Astrocyte (in vitro differentiated cells and primary cell): ENCODE results near the gene LRRC73. TPM values are rescaled to one million over a fixed set of nuclear protein-coding genes. Genes with fewer than 3 reads are reported as not detected.

Experiments
- DNase-seq: peaks from one replicate; pipeline ENCODE4 v3.0.0-alpha.2; 2010; ENCODE audit warnings: low read depth
- FAIRE-seq: peaks from 2 replicates; lab custom pipeline; 2011; peaks lifted over from hg19 to GRCh38; lab: Jason Lieb, UNC
- H2AFZ ChIP-seq: 2 replicates; pipeline ENCODE4 v1.6.0; 2012; ENCODE audit warnings: low read depth, low read length, inconsistent platforms
- H3K27ac ChIP-seq: 2 replicates; pipeline ENCODE4 v1.5.1; 2011; ENCODE audit warnings: low read depth, low read length, inconsistent platforms
- H3K27me3 ChIP-seq: 2 replicates; pipeline ENCODE4 v1.6.0; 2011; ENCODE audit warnings: low read length, inconsistent platforms; ENCODE audit not compliant: insufficient read depth
- H3K36me3 ChIP-seq: 2 replicates; pipeline ENCODE4 v1.5.1; 2011; ENCODE audit warnings: low read length, inconsistent platforms; ENCODE audit not compliant: insufficient read depth
- H3K4me1 ChIP-seq: 2 replicates; pipeline ENCODE4 v1.5.1; 2011; ENCODE audit warnings: low read length, inconsistent platforms; ENCODE audit not compliant: insufficient read depth
- H3K4me2 ChIP-seq: 2 replicates; pipeline ENCODE4 v1.6.0; 2012; ENCODE audit warnings: low read length, inconsistent platforms
- H3K4me3 ChIP-seq: 2 replicates; pipeline ENCODE4 v1.5.1; 2011; ENCODE audit warnings: low read depth, mild to moderate bottlenecking, low read length, inconsistent platforms; ENCODE audit not compliant: insufficient read depth
- H3K79me2 ChIP-seq: 2 replicates; pipeline ENCODE4 v1.6.0; 2012; ENCODE audit warnings: mild to moderate bottlenecking, low read length, inconsistent platforms; ENCODE audit not compliant: insufficient read depth
- H3K9ac ChIP-seq: 2 replicates; pipeline ENCODE4 v1.6.0; 2012; ENCODE audit warnings: mild to moderate bottlenecking, low read length, inconsistent platforms
- H3K9me3 ChIP-seq: 2 replicates; pipeline ENCODE4 v1.5.1; 2012; ENCODE audit warnings: low read depth, mild to moderate bottlenecking, low read length, inconsistent platforms; ENCODE audit not compliant: insufficient read depth
- H4K20me1 ChIP-seq: 2 replicates; pipeline ENCODE4 v1.6.0; 2012; ENCODE audit warnings: low read length, inconsistent platforms; ENCODE audit not compliant: insufficient read depth
- H3K27ac Mint-ChIP-seq: one replicate; pipeline ENCODE4 v1.8.0; 2021; ENCODE audit warnings: mild to moderate bottlenecking, mixed read lengths; ENCODE audit not compliant: unreplicated experiment
- H3K27me3 Mint-ChIP-seq: one replicate; pipeline ENCODE4 v1.8.0; 2021; ENCODE audit warnings: low read depth, mixed read lengths; ENCODE audit not compliant: unreplicated experiment
- H3K36me3 Mint-ChIP-seq: one replicate; pipeline ENCODE4 v1.8.0; 2021; ENCODE audit warnings: low read depth, mixed read lengths; ENCODE audit not compliant: unreplicated experiment
- H3K4me1 Mint-ChIP-seq: one replicate; pipeline ENCODE4 v1.8.0; 2021; ENCODE audit warnings: low read depth, mixed read lengths; ENCODE audit not compliant: unreplicated experiment
- H3K4me3 Mint-ChIP-seq: one replicate; pipeline ENCODE4 v1.8.0; 2021; ENCODE audit warnings: mild to moderate bottlenecking, moderate library complexity, mixed read lengths; ENCODE audit not compliant: unreplicated experiment
- H3K9me3 Mint-ChIP-seq: one replicate; pipeline ENCODE4 v1.8.0; 2021; ENCODE audit warnings: mild to moderate bottlenecking, mixed read lengths; ENCODE audit not compliant: unreplicated experiment
- EZH2 ChIP-seq: IDR thresholded peaks from 2 replicates; pipeline ENCODE4 v1.6.1; 2012; ENCODE audit warnings: mild to moderate bottlenecking, low read length, inconsistent platforms; ENCODE audit not compliant: insufficient read depth
- total RNA-seq: library from RNA; stranded (reverse); gene quantifications from 2 replicates; pipeline ENCODE4 v1.2.1, GENCODE V29; 2021
- TF ChIP-seq, protein P1 (sequence below): IDR thresholded peaks from 2 replicates; pipeline ENCODE4 v1.5.1; 2011; ENCODE audit warnings: low read depth, mild to moderate bottlenecking, inconsistent platforms, low read length, moderate library complexity; ENCODE audit not compliant: insufficient read depth

LRRC73 gene
- total RNA-seq, 1 donor from 2014 or later: 0.30 TPM

GRCh38 chr6:43469947-43470346 is 40.2 kb downstream of the LRRC73 start:
- no peaks in the 10 kb centered on the region for H3K9me3 Mint-ChIP-seq
- no peaks in the 10 kb centered on the region for H3K9me3 ChIP-seq
- H3K9ac ChIP-seq: no peak overlapping the region
- H3K4me2 ChIP-seq: no peak overlapping the region
- H4K20me1 ChIP-seq: no peaks in the 10 kb centered on the region
- H3K27ac ChIP-seq: no peak overlapping the region
- H3K36me3 ChIP-seq: no peaks in the 10 kb centered on the region
- no peaks in the 10 kb centered on the region for H3K36me3 Mint-ChIP-seq
- DNase-seq (no peak), FAIRE-seq (no peak)
- no peak overlapping the region for H3K4me3 ChIP-seq
- H3K27me3 ChIP-seq: peaks cover 18% of the 10 kb centered on the region
- no peaks in the 10 kb centered on the region for H3K79me2 ChIP-seq
- H3K4me1 ChIP-seq: no peaks in the 10 kb centered on the region
- no peak overlapping the region for H2AFZ ChIP-seq
- no peak overlapping the region for H3K4me3 Mint-ChIP-seq
- H3K4me1 Mint-ChIP-seq: no peaks in the 10 kb centered on the region
- TF ChIP-seq, protein P1, sequence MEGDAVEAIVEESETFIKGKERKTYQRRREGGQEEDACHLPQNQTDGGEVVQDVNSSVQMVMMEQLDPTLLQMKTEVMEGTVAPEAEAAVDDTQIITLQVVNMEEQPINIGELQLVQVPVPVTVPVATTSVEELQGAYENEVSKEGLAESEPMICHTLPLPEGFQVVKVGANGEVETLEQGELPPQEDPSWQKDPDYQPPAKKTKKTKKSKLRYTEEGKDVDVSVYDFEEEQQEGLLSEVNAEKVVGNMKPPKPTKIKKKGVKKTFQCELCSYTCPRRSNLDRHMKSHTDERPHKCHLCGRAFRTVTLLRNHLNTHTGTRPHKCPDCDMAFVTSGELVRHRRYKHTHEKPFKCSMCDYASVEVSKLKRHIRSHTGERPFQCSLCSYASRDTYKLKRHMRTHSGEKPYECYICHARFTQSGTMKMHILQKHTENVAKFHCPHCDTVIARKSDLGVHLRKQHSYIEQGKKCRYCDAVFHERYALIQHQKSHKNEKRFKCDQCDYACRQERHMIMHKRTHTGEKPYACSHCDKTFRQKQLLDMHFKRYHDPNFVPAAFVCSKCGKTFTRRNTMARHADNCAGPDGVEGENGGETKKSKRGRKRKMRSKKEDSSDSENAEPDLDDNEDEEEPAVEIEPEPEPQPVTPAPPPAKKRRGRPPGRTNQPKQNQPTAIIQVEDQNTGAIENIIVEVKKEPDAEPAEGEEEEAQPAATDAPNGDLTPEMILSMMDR: no peak
- TF ChIP-seq EZH2: no peak
- no peak overlapping the region for H3K27ac Mint-ChIP-seq
- H3K27me3 Mint-ChIP-seq: peaks cover 27% of the 10 kb centered on the region

- no peaks in the 10 kb centered on the region for H3K9me3 ChIP-seq
- no peaks in the 10 kb centered on the region for H3K4me1 ChIP-seq
- no peak overlapping the region for H3K9ac ChIP-seq
- DNase-seq: no peak
- H3K36me3 Mint-ChIP-seq: no peaks in the 10 kb centered on the region
- no peaks in the 10 kb centered on the region for H3K36me3 ChIP-seq
- no peak overlapping the region for H2AFZ ChIP-seq
- no peaks in the 10 kb centered on the region for H3K9me3 Mint-ChIP-seq
- no peaks in the 10 kb centered on the region for H4K20me1 ChIP-seq
- H3K27me3 Mint-ChIP-seq: peaks cover 27% of the 10 kb centered on the region
- H3K27ac ChIP-seq: no peak overlapping the region
- H3K4me3 ChIP-seq: no peak overlapping the region
- H3K27me3 ChIP-seq: peaks cover 18% of the 10 kb centered on the region
- H3K79me2 ChIP-seq: no peaks in the 10 kb centered on the region
- TF ChIP-seq EZH2: no peak
- TF ChIP-seq, protein P1: no peak
- FAIRE-seq: no peak
- H3K4me1 Mint-ChIP-seq: no peaks in the 10 kb centered on the region
- no peak overlapping the region for H3K27ac Mint-ChIP-seq
- no peak overlapping the region for H3K4me3 Mint-ChIP-seq
- H3K4me2 ChIP-seq: no peak overlapping the region
Observed at GRCh38 chr6:43468748-43469681, 41.1 kb downstream of the LRRC73 start.

DNA sequence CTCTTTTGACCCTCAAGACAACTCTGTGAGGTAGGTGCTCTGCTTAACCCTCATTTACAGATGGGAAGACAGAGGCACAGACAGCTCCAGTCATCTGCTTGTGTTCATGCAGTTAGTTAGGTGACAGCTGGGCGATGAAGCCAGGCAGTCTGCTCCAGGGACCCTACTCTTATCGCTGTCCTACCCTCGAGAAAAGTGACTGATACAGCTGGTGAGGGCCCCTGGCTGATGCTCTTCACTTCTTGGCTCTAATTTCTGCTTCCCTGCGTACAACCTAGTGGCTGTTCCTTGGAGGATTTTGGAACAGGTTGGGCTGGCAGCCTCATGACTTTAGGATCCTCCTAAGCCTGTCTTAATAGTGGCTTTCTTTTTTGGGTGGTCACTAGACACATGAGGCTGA is 41.9 kb downstream of the LRRC73 start:
- no peak for FAIRE-seq

More for the DNA sequence above, 41.9 kb downstream of the LRRC73 start:
- Mint-ChIP-seq H3K27ac (no peak overlapping the region), H3K4me1 (no peaks in the 10 kb centered on the region), H3K4me3 (no peak overlapping the region), H3K36me3 (no peaks in the 10 kb centered on the region), H3K9me3 (no peaks in the 10 kb centered on the region), H3K27me3 (peaks cover 27% of the 10 kb centered on the region)
- Histone ChIP-seq H4K20me1 (no peaks in the 10 kb centered on the region), H3K9me3 (no peaks in the 10 kb centered on the region), H3K4me1 (no peaks in the 10 kb centered on the region), H3K27me3 (peaks cover 18% of the 10 kb centered on the region), H3K79me2 (no peaks in the 10 kb centered on the region), H3K9ac (no peak overlapping the region), H3K27ac (no peak overlapping the region), H3K36me3 (no peaks in the 10 kb centered on the region), H3K4me3 (no peak overlapping the region), H2AFZ (no peak overlapping the region), H3K4me2 (no peak overlapping the region)
- no peak for TF ChIP-seq EZH2
- TF ChIP-seq, protein P1: no peak
- DNase-seq: no peak
